Upper lobe of left lung (tissue), 6 donors: ENCODE data around the gene ELOF1. TPM values are rescaled to one million over a fixed set of nuclear protein-coding genes. Genes with fewer than 3 reads are reported as not detected.

Experiments used
- ATAC-seq, 2 donors: fragments of 200-7000 bp; cut with Tn5 transposase; one replicate each; pipeline ENCODE4 v1.9.1; 2022; ENCODE audit warnings: mild to moderate bottlenecking in 2 of 2, moderate library complexity in 2 of 2; ENCODE audit not compliant: low FRiP score in 2 of 2
- DNase-seq, 2 donors: peaks; one replicate each; pipeline ENCODE4 v3.0.0-alpha.2; 2019 to 2020
- H3K27ac ChIP-seq, 4 donors: fragments of 200-600 bp; sonication (generic); one replicate each; pipeline ENCODE4 v1.5.1; 2016 to 2019
- H3K27me3 ChIP-seq, 4 donors: fragments of 200-600 bp; sonication (generic); one replicate each; pipeline ENCODE4 v1.5.1; 2017 to 2019
- H3K36me3 ChIP-seq, 4 donors: fragments of 200-600 bp; sonication (generic); one replicate each; pipeline ENCODE4 v1.5.1; 2016 to 2019
- H3K4me1 ChIP-seq, 4 donors: fragments of 200-600 bp; sonication (generic); one replicate each; pipeline ENCODE4 v1.5.1; 2018 to 2019
- H3K4me3 ChIP-seq, 4 donors: fragments of 200-600 bp; sonication (generic); one replicate each; pipeline ENCODE4 v1.5.1; 2017 to 2019; ENCODE audit warnings: mild to moderate bottlenecking in 2 of 4, moderate library complexity in 1 of 4
- H3K9me3 ChIP-seq, 4 donors: fragments of 200-600 bp; sonication (generic); one replicate each; pipeline ENCODE4 v1.5.1; 2018 to 2019
- EP300 ChIP-seq, 4 donors: sonication (generic); formaldehyde crosslinking; IDR thresholded peaks; one replicate each; pipeline ENCODE4 v1.5.1; 2017; ENCODE audit warnings: antibody characterized with exemption in 4 of 4, control low read depth in 2 of 4
- POLR2A ChIP-seq, 4 donors: fragments of 450-650 bp; IDR thresholded peaks; one replicate each; pipeline ENCODE4 v1.5.1; 2016 to 2017; ENCODE audit warnings: antibody characterized with exemption in 4 of 4, mild to moderate bottlenecking in 2 of 4
- POLR2AphosphoS5 ChIP-seq, 2 donors: sonication (generic); formaldehyde crosslinking; IDR thresholded peaks; one replicate each; pipeline ENCODE4 v1.5.1; 2017; ENCODE audit warnings: antibody characterized with exemption in 2 of 2
- WGBS, 2 donors: methylation state at CpG; one replicate each; pipeline ENCODE4 v1.1.5; 2017 to 2018; 5-methylcytosine and 5-hydroxymethylcytosine counted together
- total RNA-seq, 6 donors: library from RNA; depleted of rRNA in 4 of 6; stranded (reverse); fragments of >200 nt in 4 of 6; gene quantifications; one replicate each; pipeline versions ENCODE4 v1.1.0 to v1.2.1, GENCODE V29; 2016 to 2021
- TF ChIP-seq, protein P1 (sequence below), 6 experiments: fragments of 450-650 bp in 4 of 6; fragments of 200-600 bp in 2 of 6; sonication (generic) in 2 of 6; IDR thresholded peaks; one replicate each; pipeline ENCODE4 v1.5.1; 2016 to 2019; ENCODE audit warnings: antibody characterized with exemption in 6 of 6
- donor health status: DM: no; HTN: no; CAD: no; lungs with moderate emphysema.
- donor health status: DM: no; HTN: yes; CAD: no; lungs with severe emphysema.

Gene ELOF1
- total RNA-seq, 6 donors from 2014 or later, result 21.0 to 58.3 (median 42.9) TPM

DNA sequence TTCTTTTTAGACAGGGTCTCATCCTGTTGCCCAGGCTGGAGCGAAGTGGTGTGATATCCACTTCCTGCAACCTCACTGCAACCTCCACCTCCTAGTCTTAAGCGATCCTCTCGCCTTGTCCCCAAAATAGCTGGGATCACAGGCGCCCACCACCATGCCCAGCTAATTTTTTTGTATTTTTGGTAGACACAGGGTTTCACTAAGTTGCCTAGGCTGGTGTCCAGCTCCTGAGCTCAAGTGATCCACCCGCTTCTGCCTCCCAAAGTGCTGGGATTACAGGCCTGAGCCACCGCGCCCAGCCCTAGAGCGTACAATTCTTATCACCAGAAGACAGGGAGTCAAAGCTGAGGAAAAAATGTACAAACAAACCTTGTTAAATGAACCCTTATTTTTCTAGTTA lies 4.5 kb upstream of the ELOF1 start:
- Histone ChIP-seq H3K4me1 (peaks cover 9 to 16% (median 13%) of the 10 kb centered on the region in 4 donors), H3K9me3 (no peaks in the 10 kb centered on the region), H3K27ac (no peak overlapping the region), H3K27me3 (no peaks in the 10 kb centered on the region), H3K4me3 (no peak overlapping the region), H3K36me3 (no peaks in the 10 kb centered on the region)
- ATAC-seq, result no peak
- no peak for DNase-seq
- TF ChIP-seq EP300 (IDR thresholded peaks at IDR 0.05), result no peak
- no peak for TF ChIP-seq POLR2A (IDR thresholded peaks at IDR 0.05)
- TF ChIP-seq, protein P1, sequence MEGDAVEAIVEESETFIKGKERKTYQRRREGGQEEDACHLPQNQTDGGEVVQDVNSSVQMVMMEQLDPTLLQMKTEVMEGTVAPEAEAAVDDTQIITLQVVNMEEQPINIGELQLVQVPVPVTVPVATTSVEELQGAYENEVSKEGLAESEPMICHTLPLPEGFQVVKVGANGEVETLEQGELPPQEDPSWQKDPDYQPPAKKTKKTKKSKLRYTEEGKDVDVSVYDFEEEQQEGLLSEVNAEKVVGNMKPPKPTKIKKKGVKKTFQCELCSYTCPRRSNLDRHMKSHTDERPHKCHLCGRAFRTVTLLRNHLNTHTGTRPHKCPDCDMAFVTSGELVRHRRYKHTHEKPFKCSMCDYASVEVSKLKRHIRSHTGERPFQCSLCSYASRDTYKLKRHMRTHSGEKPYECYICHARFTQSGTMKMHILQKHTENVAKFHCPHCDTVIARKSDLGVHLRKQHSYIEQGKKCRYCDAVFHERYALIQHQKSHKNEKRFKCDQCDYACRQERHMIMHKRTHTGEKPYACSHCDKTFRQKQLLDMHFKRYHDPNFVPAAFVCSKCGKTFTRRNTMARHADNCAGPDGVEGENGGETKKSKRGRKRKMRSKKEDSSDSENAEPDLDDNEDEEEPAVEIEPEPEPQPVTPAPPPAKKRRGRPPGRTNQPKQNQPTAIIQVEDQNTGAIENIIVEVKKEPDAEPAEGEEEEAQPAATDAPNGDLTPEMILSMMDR (IDR thresholded peaks at IDR 0.05), result no peak
- no peak for TF ChIP-seq POLR2AphosphoS5 (IDR thresholded peaks at IDR 0.05)
- 84 to 89% methylated on average over 8 of the region's 8 CpGs for WGBS, 2 donors

DNA sequence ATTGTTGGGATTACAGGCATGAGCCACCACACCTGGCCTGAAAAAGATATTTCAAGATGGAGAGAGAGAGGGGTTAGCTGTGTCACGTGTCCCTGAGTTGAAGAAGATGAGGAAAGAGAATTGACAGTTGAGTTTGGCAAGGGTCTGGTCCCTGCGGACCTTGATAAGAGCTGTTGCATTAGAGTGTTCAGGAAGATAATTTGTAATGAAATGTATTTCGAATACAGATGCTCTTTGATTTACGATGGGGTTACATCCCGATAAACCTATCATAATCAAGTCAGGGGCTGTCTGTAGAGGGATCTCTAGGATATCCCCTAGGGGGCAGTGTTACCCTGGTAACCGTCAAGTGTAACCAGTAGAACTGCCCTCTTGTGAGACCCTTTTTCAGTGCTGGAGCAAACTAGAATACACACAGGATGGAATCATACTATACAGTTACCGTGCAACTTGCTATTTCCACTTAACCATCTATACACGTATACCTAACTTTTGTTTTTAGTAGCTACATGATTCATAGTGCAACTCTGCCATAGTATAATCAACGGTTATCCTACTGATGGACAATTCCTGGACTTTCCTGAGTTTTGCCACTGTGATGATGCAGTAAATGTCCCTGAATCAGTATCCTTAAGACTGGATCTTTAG lies 1.5 kb upstream of the ELOF1 start:
- Histone ChIP-seq H3K27me3 (no peaks in the 10 kb centered on the region), H3K4me1 (peaks cover 22 to 28% (median 26%) of the 10 kb centered on the region in 4 donors), H3K36me3 (peaks cover 0 to 7% (median under 1%) of the 10 kb centered on the region in 4 donors), H3K27ac (no peak overlapping the region), H3K9me3 (no peaks in the 10 kb centered on the region), H3K4me3 (no peak overlapping the region)
- ATAC-seq (peak; percentile 70 to 84), DNase-seq (peak in 1 of 2 donors; percentile 57)
- 11 to 15% methylated on average over 9 of the region's 9 CpGs for WGBS, 2 donors
- TF ChIP-seq, protein P1 (IDR thresholded peaks at IDR 0.05), result peak; percentile 53 to 80 (median 63)
- TF ChIP-seq EP300 (IDR thresholded peaks at IDR 0.05), result no peak
- no peak for TF ChIP-seq POLR2AphosphoS5 (IDR thresholded peaks at IDR 0.05)
- TF ChIP-seq POLR2A (IDR thresholded peaks at IDR 0.05), result no peak

DNA sequence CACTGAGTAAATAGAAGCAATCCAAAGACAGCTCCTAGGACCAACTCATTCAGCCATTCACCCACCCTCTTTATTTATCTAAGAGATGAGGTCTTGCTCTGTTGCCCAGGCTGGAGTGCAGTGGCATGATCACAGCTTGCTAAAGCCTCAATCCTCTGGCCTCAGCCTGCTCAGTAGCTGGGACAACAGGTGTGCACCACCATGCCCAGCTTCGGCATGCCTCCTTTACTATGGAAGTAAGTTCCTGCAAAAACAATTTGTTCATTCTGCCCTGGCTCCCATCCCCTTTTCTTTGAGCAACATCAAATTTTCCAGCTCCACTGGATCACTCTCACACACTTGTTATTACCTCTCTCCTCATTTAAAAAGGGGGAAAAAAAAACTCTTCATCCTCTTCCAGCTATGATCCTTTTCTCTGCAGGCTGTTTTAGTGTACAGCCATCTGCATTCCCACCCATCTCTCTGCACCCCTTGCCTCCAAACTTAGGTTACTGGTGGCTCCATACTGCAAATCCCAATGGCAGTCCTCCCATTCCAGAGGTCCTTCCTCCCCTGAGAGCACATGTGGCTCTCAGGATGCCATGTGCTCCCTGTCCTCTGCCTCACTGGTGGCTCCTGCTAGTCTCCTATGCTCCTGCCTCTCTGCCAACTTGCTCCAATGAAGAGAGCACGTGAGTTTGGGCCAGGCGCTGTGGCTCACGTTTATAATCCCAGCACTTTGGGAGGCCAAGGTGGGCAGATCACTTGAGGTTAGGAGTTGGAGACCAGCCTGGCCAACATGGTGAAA lies 2.2 kb downstream of the ELOF1 start:
- no peak overlapping the region for H3K27ac ChIP-seq
- H3K4me1 ChIP-seq, result peaks cover 22 to 28% (median 26%) of the 10 kb centered on the region in 4 donors
- DNase-seq (no peak), ATAC-seq (no peak)
- TF ChIP-seq POLR2AphosphoS5 (IDR thresholded peaks at IDR 0.05) (no peak), POLR2A (IDR thresholded peaks at IDR 0.05) (no peak), EP300 (IDR thresholded peaks at IDR 0.05) (no peak)
- TF ChIP-seq, protein P1 (IDR thresholded peaks at IDR 0.05), result no peak
- peaks cover 7 to 41% (median 28%) of the 10 kb centered on the region in 4 donors for H3K36me3 ChIP-seq
- WGBS, 2 donors, result 82 to 93% methylated on average over 4 of the region's 4 CpGs
- no peak overlapping the region for H3K4me3 ChIP-seq
- H3K27me3 ChIP-seq, result no peaks in the 10 kb centered on the region
- H3K9me3 ChIP-seq, result no peaks in the 10 kb centered on the region

DNA sequence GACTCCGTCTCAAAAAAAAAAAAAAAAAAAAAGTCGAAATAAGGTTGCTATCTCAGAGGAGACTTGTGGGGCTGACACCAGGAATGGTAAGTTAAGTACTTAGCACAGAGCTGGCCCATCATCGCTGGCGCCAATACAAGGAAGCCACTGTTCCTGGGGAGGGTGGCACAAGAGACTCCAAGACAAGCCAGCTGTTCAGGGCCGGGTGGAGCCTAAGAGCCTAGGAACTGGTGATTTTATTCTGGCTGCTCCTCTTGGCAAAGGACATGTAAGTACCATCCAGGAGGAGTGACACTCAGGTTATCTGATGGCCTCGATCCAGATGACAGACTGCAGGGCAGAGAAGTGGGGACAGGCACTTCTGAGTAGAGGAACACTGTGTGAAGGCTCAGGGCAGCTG lies 3.8 kb downstream of the ELOF1 start:
- ATAC-seq, result no peak
- peaks cover 19 to 24% (median 22%) of the 10 kb centered on the region in 4 donors for H3K4me1 ChIP-seq
- DNase-seq, result no peak
- no peaks in the 10 kb centered on the region for H3K27me3 ChIP-seq
- H3K9me3 ChIP-seq, result no peaks in the 10 kb centered on the region
- no peak overlapping the region for H3K4me3 ChIP-seq
- 78 to 83% methylated on average over 5 to 6 of the region's 6 CpGs for WGBS, 2 donors
- no peak overlapping the region for H3K27ac ChIP-seq
- H3K36me3 ChIP-seq, result peaks cover 7 to 42% (median 30%) of the 10 kb centered on the region in 4 donors
- TF ChIP-seq, protein P1 (IDR thresholded peaks at IDR 0.05), result no peak
- TF ChIP-seq POLR2A (IDR thresholded peaks at IDR 0.05) (no peak), EP300 (IDR thresholded peaks at IDR 0.05) (no peak)
